Cardiac muscle cell (in vitro differentiated cells and primary cell): ENCODE data around the gene SHANK1. TPM values are rescaled to one million over a fixed set of nuclear protein-coding genes. Genes with fewer than 3 reads are reported as not detected.

Experiments used
- DNase-seq, 2 donors: peaks; one replicate each; pipeline versions ENCODE4 v3.0.0 to v3.0.0-alpha.2; 2010 to 2017; ENCODE audit warnings: low read depth in 1 of 2, low spot score in 1 of 2
- H3K27ac ChIP-seq: fragments of 200-600 bp; sonication (generic); 2 replicates; pipeline ENCODE4 v1.5.1; 2016
- H3K27me3 ChIP-seq: fragments of 200-600 bp; sonication (generic); 2 replicates; pipeline ENCODE4 v1.6.0; 2016; ENCODE audit warnings: control low read depth
- H3K36me3 ChIP-seq: fragments of 200-600 bp; sonication (generic); 2 replicates; pipeline ENCODE4 v1.5.1; 2016; ENCODE audit warnings: control low read depth
- H3K4me1 ChIP-seq: fragments of 200-600 bp; sonication (generic); 2 replicates; pipeline ENCODE4 v1.8.1; 2017; ENCODE audit warnings: low read depth, mild to moderate bottlenecking, mixed run types
- H3K4me3 ChIP-seq: fragments of 200-600 bp; sonication (generic); 2 replicates; pipeline ENCODE4 v1.5.1; 2016; ENCODE audit warnings: mild to moderate bottlenecking
- H3K9me3 ChIP-seq: fragments of 200-600 bp; sonication (generic); 2 replicates; pipeline ENCODE4 v1.5.1; 2017; ENCODE audit warnings: low read depth, mild to moderate bottlenecking, control low read depth
- polyA plus RNA-seq: library from polyadenylated mRNA; unstranded; fragments of >200 nt; fragmentation: Nextera tagmentation; extraction: Ambion mirVana; gene quantifications from 2 replicates; pipeline ENCODE4 v1.2.1, GENCODE V29; 2016
- total RNA-seq: library from RNA; depleted of rRNA; stranded (reverse); fragments of >200 nt; gene quantifications from 2 replicates; pipeline ENCODE4 v1.2.3, GENCODE V29; 2016
- TF ChIP-seq, protein P1 (sequence below): IDR thresholded peaks from 2 replicates; pipeline ENCODE4 v1.5.1; 2012; ENCODE audit warnings: low read depth, mild to moderate bottlenecking, low read length

Gene SHANK1
- total and polyA plus RNA-seq, 2 experiments from 2014 or later, result 0.71 to 2.9 TPM

DNA sequence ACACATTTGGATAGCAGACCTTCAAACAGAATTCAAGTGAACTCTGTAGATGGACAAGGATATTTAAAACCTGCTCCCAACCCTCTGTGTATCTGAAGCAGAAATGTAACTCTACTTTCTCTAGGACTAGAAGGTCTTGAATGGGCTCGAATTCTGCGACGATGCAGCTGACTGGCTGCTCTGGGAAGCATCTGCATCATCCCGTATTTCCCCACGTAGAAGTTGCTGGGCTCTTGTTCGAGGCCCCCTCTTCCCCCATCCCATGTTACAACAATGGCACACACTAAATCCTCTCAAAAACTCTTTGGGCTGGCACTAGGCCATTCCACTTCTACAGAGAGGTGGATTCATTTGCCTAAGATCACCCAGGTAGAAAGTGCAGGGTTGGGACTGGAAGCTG lies 55.4 kb downstream of the SHANK1 start:
- peaks cover 8% of the 10 kb centered on the region for H3K4me1 ChIP-seq
- DNase-seq, result no peak
- H3K36me3 ChIP-seq, result no peaks in the 10 kb centered on the region
- H3K27me3 ChIP-seq, result peaks cover 33% of the 10 kb centered on the region
- no peaks in the 10 kb centered on the region for H3K9me3 ChIP-seq
- no peak overlapping the region for H3K27ac ChIP-seq
- no peak overlapping the region for H3K4me3 ChIP-seq
- TF ChIP-seq, protein P1, sequence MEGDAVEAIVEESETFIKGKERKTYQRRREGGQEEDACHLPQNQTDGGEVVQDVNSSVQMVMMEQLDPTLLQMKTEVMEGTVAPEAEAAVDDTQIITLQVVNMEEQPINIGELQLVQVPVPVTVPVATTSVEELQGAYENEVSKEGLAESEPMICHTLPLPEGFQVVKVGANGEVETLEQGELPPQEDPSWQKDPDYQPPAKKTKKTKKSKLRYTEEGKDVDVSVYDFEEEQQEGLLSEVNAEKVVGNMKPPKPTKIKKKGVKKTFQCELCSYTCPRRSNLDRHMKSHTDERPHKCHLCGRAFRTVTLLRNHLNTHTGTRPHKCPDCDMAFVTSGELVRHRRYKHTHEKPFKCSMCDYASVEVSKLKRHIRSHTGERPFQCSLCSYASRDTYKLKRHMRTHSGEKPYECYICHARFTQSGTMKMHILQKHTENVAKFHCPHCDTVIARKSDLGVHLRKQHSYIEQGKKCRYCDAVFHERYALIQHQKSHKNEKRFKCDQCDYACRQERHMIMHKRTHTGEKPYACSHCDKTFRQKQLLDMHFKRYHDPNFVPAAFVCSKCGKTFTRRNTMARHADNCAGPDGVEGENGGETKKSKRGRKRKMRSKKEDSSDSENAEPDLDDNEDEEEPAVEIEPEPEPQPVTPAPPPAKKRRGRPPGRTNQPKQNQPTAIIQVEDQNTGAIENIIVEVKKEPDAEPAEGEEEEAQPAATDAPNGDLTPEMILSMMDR, result no peak

DNA sequence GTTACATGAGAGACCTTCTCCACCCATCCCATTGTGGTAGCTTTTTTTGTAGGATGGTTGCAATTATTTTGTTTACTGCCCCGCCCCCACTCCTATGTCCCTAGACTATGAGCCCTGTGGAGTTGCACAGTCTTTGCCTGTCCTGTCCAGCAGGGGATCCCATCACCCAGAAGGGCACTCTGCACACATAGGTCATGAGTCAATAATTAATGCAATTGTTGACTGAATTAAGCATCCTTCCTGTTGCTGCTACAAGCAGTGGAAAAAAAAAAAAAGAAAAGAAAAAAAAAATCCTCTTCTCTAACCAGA lies 56.2 kb downstream of the SHANK1 start:
- Histone ChIP-seq H3K4me3 (no peak overlapping the region), H3K36me3 (no peaks in the 10 kb centered on the region), H3K27ac (no peak overlapping the region), H3K4me1 (peaks cover 8% of the 10 kb centered on the region), H3K9me3 (no peaks in the 10 kb centered on the region), H3K27me3 (peaks cover 26% of the 10 kb centered on the region)
- TF ChIP-seq, protein P1, result no peak
- DNase-seq, result peak in 1 of 2 donors; percentile 32

DNA sequence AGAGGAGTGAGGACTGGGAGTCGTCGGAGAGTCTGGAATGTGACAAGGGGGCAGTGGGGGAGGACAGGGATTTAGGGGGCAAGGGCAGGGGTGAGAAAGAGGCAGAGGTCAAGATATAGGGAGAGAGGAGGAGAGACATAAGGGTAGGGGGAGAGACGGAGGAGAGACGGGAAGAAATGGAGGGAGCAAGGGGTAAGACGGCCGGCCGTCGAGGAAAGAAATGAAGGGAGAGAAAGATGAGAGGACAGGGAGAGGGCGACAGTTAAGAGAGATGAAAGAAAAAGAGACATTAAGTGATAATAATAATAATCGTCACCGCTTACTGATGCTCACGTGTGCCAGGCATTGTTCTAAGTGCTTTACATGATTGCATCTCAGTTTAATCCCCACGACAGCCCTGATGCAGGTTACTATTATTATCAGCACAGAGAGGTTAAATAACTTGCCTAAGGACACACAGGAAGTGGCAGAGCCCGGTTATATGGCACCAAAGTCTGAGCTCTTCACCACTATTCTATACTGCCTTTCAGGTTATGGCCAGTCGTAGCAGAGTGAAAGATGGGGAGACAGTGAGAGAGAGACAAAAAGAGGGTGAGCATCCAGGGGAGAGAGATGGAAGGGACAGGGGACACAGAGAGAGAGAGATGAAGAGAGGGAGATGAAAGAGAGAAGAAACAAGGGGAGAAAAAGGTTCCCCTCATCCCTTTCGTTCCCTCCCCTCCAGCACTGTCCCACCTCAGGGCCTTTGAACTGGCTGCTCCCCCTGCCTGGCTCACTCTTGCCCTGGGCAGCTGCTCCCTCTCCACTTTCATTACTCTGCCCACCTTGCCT lies 56.7 kb downstream of the SHANK1 start:
- H3K9me3 ChIP-seq, result no peaks in the 10 kb centered on the region
- no peak overlapping the region for H3K4me3 ChIP-seq
- no peak for DNase-seq
- H3K27ac ChIP-seq, result no peak overlapping the region
- H3K36me3 ChIP-seq, result no peaks in the 10 kb centered on the region
- TF ChIP-seq, protein P1, result no peak
- peaks cover 8% of the 10 kb centered on the region for H3K4me1 ChIP-seq
- H3K27me3 ChIP-seq, result peaks cover 20% of the 10 kb centered on the region

DNA sequence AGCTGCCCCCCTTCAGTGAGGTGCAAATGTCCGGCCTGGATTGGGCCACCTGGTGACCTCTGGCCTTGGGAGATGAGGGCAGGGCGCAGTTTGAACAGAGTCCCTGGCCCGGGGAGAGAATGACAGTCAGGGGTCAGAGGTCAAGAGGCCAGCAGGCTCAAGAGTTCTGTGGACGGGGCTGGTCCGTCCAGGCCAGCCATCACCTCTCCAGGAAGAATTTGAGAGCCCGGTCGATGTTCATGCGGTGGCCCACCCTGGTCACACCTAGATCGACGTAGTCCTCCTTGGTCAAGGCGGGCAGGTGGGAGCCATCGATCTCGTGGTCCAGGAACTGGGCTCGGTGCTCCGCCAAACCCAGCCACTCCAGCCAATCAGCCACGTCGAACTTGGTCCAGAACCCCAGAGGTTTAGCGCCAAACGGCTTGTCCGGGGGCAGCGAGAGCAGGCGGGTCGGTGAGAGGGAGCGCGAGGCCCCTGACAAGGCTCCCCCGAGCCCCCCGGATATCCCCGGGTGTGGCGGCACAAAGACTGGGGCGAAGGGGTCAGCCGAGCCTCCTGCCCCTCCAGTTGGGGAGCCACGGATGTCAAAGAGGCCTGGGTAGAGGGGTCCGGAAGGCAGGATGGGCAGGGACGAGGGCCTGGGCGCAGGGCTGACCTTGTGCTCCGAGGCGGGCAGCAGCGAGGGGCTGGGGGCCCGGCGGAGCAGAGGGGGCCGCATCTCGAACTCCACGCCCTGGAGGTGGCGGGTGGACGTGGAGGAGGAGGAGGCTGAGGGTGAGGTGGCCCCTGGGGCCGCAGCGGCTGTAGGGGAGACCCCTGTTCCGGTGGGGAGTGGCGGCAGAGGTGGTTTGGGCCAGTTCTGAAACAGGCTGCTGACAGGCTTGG lies 57.6 kb downstream of the SHANK1 start:
- Histone ChIP-seq H3K4me1 (peaks cover 8% of the 10 kb centered on the region), H3K4me3 (no peak overlapping the region), H3K36me3 (no peaks in the 10 kb centered on the region), H3K27me3 (peaks cover 11% of the 10 kb centered on the region), H3K9me3 (no peaks in the 10 kb centered on the region), H3K27ac (no peak overlapping the region)
- no peak for DNase-seq
- TF ChIP-seq, protein P1, result no peak

DNA sequence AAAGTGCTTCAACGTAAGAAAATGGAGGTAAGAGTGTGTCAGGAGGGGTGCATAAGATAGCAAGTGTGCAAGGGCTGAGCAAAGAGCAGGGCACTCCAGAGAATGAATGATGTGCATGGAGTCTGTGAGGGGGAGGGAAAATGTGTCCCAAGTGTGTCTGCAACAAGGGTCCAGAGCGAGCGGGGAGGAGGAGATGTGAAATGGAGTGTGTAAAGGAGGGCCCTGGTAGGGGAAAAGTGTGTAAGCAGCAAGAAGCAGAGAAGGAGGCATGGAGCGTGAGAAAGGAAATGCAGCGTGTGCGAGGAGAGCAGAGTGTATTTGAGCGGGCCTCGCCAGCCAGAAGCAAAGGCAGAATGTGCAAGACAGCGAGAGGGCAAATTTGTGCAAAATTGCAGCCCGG lies 58.6 kb downstream of the SHANK1 start:
- Histone ChIP-seq H3K4me3 (no peak overlapping the region), H3K4me1 (peaks cover 8% of the 10 kb centered on the region), H3K36me3 (no peaks in the 10 kb centered on the region), H3K9me3 (no peaks in the 10 kb centered on the region), H3K27ac (no peak overlapping the region), H3K27me3 (peaks cover 1% of the 10 kb centered on the region)
- TF ChIP-seq, protein P1, result no peak
- no peak for DNase-seq
